Myocyte (in vitro differentiated cells): ENCODE data around the gene BCAP31. TPM values are rescaled to one million over a fixed set of nuclear protein-coding genes. Genes with fewer than 3 reads are reported as not detected.

Experiments used
- DNase-seq: peaks from one replicate; pipeline ENCODE4 v3.0.0-alpha.2; 2012; ENCODE audit warnings: low read depth
- total RNA-seq: library from RNA; depleted of rRNA; stranded (reverse); fragments of >200 nt; gene quantifications from 2 replicates; pipeline ENCODE4 v1.2.3, GENCODE V29; 2014

The BCAP31 gene
- total RNA-seq, 1 donor from 2014 or later, result 150 TPM

DNA sequence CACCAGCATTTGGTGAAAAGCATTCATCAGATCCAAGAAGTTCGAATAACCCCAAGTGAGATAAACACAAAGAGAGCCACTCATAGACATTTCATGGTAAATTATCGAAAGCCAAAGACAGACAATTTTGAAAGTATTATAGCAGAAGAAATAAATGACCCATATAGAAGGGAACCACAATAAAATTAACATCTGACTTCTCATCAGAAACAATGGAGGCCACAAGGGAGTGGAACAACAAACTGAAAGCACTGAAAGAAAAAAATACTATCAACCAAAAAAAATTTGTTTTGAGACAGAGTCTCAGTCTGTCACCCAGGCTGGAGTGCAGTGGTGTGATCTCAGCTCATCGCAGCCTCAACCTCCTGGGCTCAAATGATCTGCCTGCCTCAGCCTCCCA lies 64.9 kb downstream of the BCAP31 start:
- DNase-seq, result no peak

DNA sequence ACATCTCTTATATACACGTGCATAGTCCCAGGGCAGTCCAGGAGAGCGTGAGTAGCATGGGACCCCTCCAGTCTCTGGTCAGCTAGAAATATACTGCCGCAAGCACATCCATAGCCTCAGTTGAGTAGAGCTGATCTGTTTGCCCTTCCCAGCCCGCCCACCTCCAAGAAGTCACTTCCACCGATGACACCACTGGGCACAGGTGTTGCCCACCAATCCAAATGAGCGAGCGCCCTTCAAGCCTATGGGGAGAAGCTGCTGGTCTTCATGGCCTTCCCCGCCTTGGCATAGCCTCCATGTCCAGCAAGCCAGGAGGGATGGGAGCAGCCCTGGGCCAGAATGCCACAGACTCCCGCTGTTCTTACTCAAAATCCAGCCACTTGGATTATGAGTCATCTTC lies 67.0 kb downstream of the BCAP31 start:
- DNase-seq, result no peak

DNA sequence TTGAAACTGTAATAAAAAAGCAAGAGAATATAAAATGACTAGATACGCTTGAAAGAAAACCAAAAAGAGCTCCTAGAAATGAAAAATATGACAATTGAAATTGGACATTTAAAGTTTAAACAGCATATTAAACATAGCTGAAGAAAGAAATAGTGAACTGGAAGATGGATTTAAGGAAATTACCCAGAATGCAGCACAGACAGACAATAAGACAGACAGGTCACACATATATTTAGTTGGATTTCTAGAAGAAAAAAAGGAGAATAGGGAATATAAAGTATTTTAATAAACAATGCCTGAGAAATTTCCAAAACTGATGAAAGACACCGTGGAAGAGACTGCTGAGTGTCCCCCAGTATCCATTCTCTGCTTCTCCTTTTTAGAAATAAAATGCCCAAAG lies 70.6 kb downstream of the BCAP31 start:
- no peak for DNase-seq

DNA sequence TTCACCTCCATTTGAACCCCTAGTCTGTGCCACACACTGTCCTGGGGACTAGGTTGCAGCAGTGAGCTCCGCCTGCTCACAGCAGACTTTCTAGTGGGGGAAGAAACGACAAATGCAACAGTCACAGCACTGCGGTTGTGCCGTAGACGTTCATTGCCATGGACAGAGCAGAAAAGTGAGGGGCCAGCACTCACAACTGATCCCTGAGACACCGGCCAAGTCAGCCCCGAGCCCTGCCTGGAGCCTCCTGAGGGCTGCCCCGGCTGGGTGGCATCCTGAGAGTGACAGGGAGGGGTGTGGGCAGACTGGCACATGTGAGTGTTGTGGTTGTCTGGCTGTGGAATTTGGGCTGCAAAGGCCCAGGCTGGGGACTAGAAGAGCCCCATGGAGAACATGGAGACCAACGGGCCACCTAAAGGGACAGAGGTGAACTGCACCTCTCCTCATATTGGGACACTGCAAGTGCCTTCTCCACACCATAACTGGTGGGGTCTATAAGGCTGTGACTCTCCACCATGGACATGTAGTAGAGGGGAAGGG lies 72.6 kb downstream of the BCAP31 start:
- peak; percentile 21 for DNase-seq

DNA sequence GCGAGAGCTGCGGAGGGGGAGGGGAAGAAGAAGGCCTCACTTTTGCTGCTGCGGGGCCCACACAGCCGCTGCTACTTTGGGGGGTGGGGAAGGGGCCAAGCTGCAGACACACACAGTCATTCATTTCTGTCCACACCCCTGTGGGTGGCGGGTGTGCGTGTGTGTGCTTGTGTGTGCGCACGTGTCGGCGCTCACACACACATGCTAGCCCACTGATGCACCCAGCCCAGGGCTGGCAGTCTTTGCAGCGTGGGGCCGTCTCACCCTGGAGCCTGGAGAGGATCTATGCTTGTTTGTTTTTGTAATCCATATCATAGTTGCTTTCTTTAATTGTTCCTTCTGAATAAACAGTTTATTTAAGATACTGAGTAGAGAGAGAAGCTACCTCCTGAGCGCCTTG lies 73.2 kb downstream of the BCAP31 start:
- DNase-seq, result no peak

Other genes with a start within 250 kb of the BCAP31 start
- gene BGN, start 229.4 kb downstream of the BCAP31 start, total RNA-seq, result 0.94 and 1.1 TPM in 2 replicates
- 0.40 and 0.57 TPM in 2 replicates for gene ATP2B3, start 206.7 kb downstream of the BCAP31 start, total RNA-seq
- gene CCNQ, start 125.2 kb downstream of the BCAP31 start, total RNA-seq, result 32.6 and 35.1 TPM in 2 replicates
- not detected in 2 replicates for gene DUSP9, start 77.2 kb downstream of the BCAP31 start, total RNA-seq
- gene PNCK, start 50.6 kb downstream of the BCAP31 start, total RNA-seq, result 1.1 and 2.1 TPM in 2 replicates
- gene SLC6A8, start 36.5 kb downstream of the BCAP31 start, total RNA-seq, result 20.7 and 39.8 TPM in 2 replicates
- gene ABCD1, start 469 bp upstream of the BCAP31 start, total RNA-seq, result 53.8 and 71.6 TPM in 2 replicates
- 5.1 and 11.9 TPM in 2 replicates for gene PLXNB3, start 39.9 kb upstream of the BCAP31 start, total RNA-seq
- gene SRPK3, start 56.7 kb upstream of the BCAP31 start, total RNA-seq, result 252 and 340 TPM in 2 replicates
- 92.7 and 104 TPM in 2 replicates for gene IDH3G, start 70.0 kb upstream of the BCAP31 start, total RNA-seq
- gene SSR4, start 70.3 kb upstream of the BCAP31 start, total RNA-seq, result 155 and 228 TPM in 2 replicates
- 0.47 and 1.4 TPM in 2 replicates for gene PDZD4, start 106.2 kb upstream of the BCAP31 start, total RNA-seq
- 24.6 and 44.9 TPM in 2 replicates for gene L1CAM, start 161.8 kb upstream of the BCAP31 start, total RNA-seq
- 0.48 and 1.0 TPM in 2 replicates for gene AVPR2, start 180.3 kb upstream of the BCAP31 start, total RNA-seq
- gene ARHGAP4, start 201.9 kb upstream of the BCAP31 start, total RNA-seq, result 12.8 and 18.2 TPM in 2 replicates
- gene NAA10, start 210.7 kb upstream of the BCAP31 start, total RNA-seq, result 120 and 132 TPM in 2 replicates
- gene RENBP, start 220.3 kb upstream of the BCAP31 start, total RNA-seq, result 2.5 and 2.7 TPM in 2 replicates
- 27.1 and 33.8 TPM in 2 replicates for gene HCFC1, start 247.4 kb upstream of the BCAP31 start, total RNA-seq
- 10.9 and 11.9 TPM in 2 replicates for gene TMEM187, start 248.4 kb upstream of the BCAP31 start, total RNA-seq